GM21619 (cell line): ENCODE results near the gene CAMKK1.

Experiments used
- ATAC-seq: cut with Tn5 transposase; IDR thresholded peaks from one replicate; pipeline ENCODE4 v1.9.1; 2021; ENCODE audit not compliant: unreplicated experiment

CAMKK1 gene

DNA sequence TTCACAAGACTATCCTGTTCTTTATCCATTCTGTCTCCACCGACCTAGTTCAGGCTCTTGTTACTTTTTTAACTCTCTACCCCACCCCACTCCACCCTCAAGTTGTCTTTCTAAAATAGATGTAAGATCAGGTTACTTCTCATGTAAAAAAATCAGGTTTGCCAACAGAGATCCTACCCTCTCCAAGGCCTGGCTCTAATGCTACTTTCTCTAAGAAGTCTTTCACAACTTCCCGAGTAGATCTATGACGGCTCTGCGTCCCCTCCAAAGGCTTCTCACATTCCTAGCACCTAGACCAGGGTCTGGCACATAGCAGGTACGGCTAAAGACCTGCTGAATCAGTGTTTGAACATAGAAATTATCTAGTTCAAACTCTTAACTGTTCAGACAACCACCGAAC is 77.7 kb downstream of the CAMKK1 start:
- ATAC-seq: no peak

- no peak for ATAC-seq
Observed at GRCh38 chr17:3814361-3814760, 78.5 kb downstream of the CAMKK1 start.

- no peak for ATAC-seq
Observed at GRCh38 chr17:3813171-3813570, 79.7 kb downstream of the CAMKK1 start.

- no peak for ATAC-seq
Observed at GRCh38 chr17:3812771-3813170, 80.1 kb downstream of the CAMKK1 start.

DNA sequence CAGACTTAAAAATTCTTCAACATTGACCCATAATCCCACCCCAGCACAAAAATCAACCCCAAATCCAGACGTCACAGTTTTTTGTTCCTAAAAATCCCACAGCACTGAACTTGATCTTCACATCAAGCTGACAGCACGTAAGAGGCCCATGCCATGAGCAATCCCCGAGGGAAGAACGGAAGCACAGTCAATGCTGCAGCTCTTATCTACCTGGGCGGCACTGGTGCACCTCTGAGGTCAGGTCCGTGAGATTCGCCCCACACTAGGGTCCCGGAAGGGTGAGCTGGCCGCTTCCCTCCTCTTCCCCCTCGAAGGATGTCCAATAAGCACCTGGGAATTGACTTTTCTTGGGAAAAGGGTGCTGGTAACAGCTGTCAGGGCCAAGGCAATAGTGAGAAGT is 80.6 kb downstream of the CAMKK1 start:
- ATAC-seq: no peak
